ENCODE results near the gene PCBP3.
"Not testable (repeated sequence)": the region's sequence is repeated elsewhere in the genome, so short reads cannot be mapped to it uniquely, and the experiment has no call there.

Gene PCBP3

GRCh38 chr21:45607021-45607908, 36.3 kb upstream of the PCBP3 start:
- H3K4me1 Mint-ChIP-seq, result no peaks in the 10 kb centered on the region
- ATAC-seq (ENCODE audit: low read depth) (no peak), DNase-seq (ENCODE audit: low spot score in 2 of 2) (no peak)
- H3K36me3 Mint-ChIP-seq, result peaks cover 6% of the 10 kb centered on the region
- H3K9me3 Mint-ChIP-seq, result peaks cover 11% of the 10 kb centered on the region
- H3K27me3 Mint-ChIP-seq, result peaks cover 4% of the 10 kb centered on the region
- no peak overlapping the region for H3K4me3 Mint-ChIP-seq
- no peak overlapping the region for H3K27ac Mint-ChIP-seq

GRCh38 chr21:45607909-45608295, 35.6 kb upstream of the PCBP3 start:
- H3K4me1 Mint-ChIP-seq, result no peaks in the 10 kb centered on the region
- peaks cover 4% of the 10 kb centered on the region for H3K27me3 Mint-ChIP-seq
- peaks cover 6% of the 10 kb centered on the region for H3K36me3 Mint-ChIP-seq
- ATAC-seq (ENCODE audit: low read depth) (no peak), DNase-seq (ENCODE audit: low spot score in 2 of 2) (no peak)
- no peak overlapping the region for H3K27ac Mint-ChIP-seq
- peaks cover 9% of the 10 kb centered on the region for H3K9me3 Mint-ChIP-seq
- no peak overlapping the region for H3K4me3 Mint-ChIP-seq

GRCh38 chr21:45608747-45609470, 34.6 kb upstream of the PCBP3 start:
- not testable (repeated sequence) for H3K27ac Mint-ChIP-seq; H3K9me3 Mint-ChIP-seq; H3K4me1 Mint-ChIP-seq; H3K27me3 Mint-ChIP-seq; DNase-seq (ENCODE audit: low spot score in 2 of 2); H3K36me3 Mint-ChIP-seq; H3K4me3 Mint-ChIP-seq
- peak; percentile 27 for ATAC-seq (ENCODE audit: low read depth)

- H3K36me3 Mint-ChIP-seq; ATAC-seq (ENCODE audit: low read depth); H3K4me3 Mint-ChIP-seq; DNase-seq (ENCODE audit: low spot score in 2 of 2); H3K27me3 Mint-ChIP-seq; H3K4me1 Mint-ChIP-seq; H3K9me3 Mint-ChIP-seq: not testable (repeated sequence)
- H3K27ac Mint-ChIP-seq, result peak overlapping the region; percentile 26
Observed at GRCh38 chr21:45609616-45610015, 33.9 kb upstream of the PCBP3 start.

GRCh38 chr21:45611296-45611695, 32.2 kb upstream of the PCBP3 start:
- Mint-ChIP-seq H3K9me3 (no peaks in the 10 kb centered on the region), H3K4me3 (no peak overlapping the region), H3K36me3 (peaks cover 2% of the 10 kb centered on the region), H3K27ac (no peak overlapping the region), H3K4me1 (peaks cover 12% of the 10 kb centered on the region), H3K27me3 (peaks cover 4% of the 10 kb centered on the region)
- DNase-seq (ENCODE audit: low spot score in 2 of 2) (no peak), ATAC-seq (ENCODE audit: low read depth) (no peak)

GRCh38 chr21:45611939-45612664, 31.4 kb upstream of the PCBP3 start:
- no peak overlapping the region for H3K4me3 Mint-ChIP-seq
- H3K27ac Mint-ChIP-seq, result peak overlapping the region; percentile 49

GRCh38 chr21:45612665-45613019, 30.9 kb upstream of the PCBP3 start:
- H3K27me3 Mint-ChIP-seq; H3K36me3 Mint-ChIP-seq; H3K9me3 Mint-ChIP-seq; DNase-seq (ENCODE audit: low spot score in 2 of 2); H3K4me3 Mint-ChIP-seq; ATAC-seq (ENCODE audit: low read depth): not testable (repeated sequence)
- Mint-ChIP-seq H3K4me1 (peaks cover 17% of the 10 kb centered on the region), H3K27ac (peak overlapping the region; percentile 49)

More at GRCh38 chr21:45611939-45612664, 31.4 kb upstream of the PCBP3 start:
- Mint-ChIP-seq H3K4me1 (peaks cover 16% of the 10 kb centered on the region), H3K9me3 (no peaks in the 10 kb centered on the region), H3K36me3 (peaks cover 2% of the 10 kb centered on the region), H3K27me3 (peaks cover 4% of the 10 kb centered on the region)
- ATAC-seq (ENCODE audit: low read depth) (no peak), DNase-seq (ENCODE audit: low spot score in 2 of 2) (no peak)

- no peak for ATAC-seq (ENCODE audit: low read depth)
- DNase-seq (ENCODE audit: low spot score in 2 of 2), result no peak
- peaks cover 1% of the 10 kb centered on the region for H3K27me3 Mint-ChIP-seq
- H3K27ac Mint-ChIP-seq, result peak overlapping the region; percentile 73
- no peak overlapping the region for H3K4me3 Mint-ChIP-seq
- no peaks in the 10 kb centered on the region for H3K9me3 Mint-ChIP-seq
- peaks cover 2% of the 10 kb centered on the region for H3K36me3 Mint-ChIP-seq
- peaks cover 17% of the 10 kb centered on the region for H3K4me1 Mint-ChIP-seq
Observed at GRCh38 chr21:45613396-45613795, 30.1 kb upstream of the PCBP3 start.

- H3K36me3 Mint-ChIP-seq, result peaks cover 2% of the 10 kb centered on the region
- H3K4me1 Mint-ChIP-seq, result peaks cover 17% of the 10 kb centered on the region
- H3K4me3 Mint-ChIP-seq, result no peak overlapping the region
- H3K27ac Mint-ChIP-seq, result peak overlapping the region; percentile 73
- ATAC-seq (ENCODE audit: low read depth) (no peak), DNase-seq (ENCODE audit: low spot score in 2 of 2) (no peak)
- H3K9me3 Mint-ChIP-seq, result no peaks in the 10 kb centered on the region
- no peaks in the 10 kb centered on the region for H3K27me3 Mint-ChIP-seq
Observed at GRCh38 chr21:45613881-45614280, 29.6 kb upstream of the PCBP3 start.

GRCh38 chr21:45615145-45615711, 28.3 kb upstream of the PCBP3 start:
- peaks cover 2% of the 10 kb centered on the region for H3K36me3 Mint-ChIP-seq
- ATAC-seq (ENCODE audit: low read depth), result peak; percentile 90
- H3K9me3 Mint-ChIP-seq, result no peaks in the 10 kb centered on the region
- H3K27me3 Mint-ChIP-seq, result no peaks in the 10 kb centered on the region
- peak overlapping the region; percentile 89 for H3K27ac Mint-ChIP-seq
- peak overlapping the region; percentile 74 for H3K4me3 Mint-ChIP-seq
- peaks cover 17% of the 10 kb centered on the region for H3K4me1 Mint-ChIP-seq
- DNase-seq (ENCODE audit: low spot score in 2 of 2), result peak; percentile 67 to 83

GRCh38 chr21:45617021-45617921, 26.3 kb upstream of the PCBP3 start:
- ATAC-seq (ENCODE audit: low read depth) (no peak), DNase-seq (ENCODE audit: low spot score in 2 of 2) (no peak)
- no peak overlapping the region for H3K4me3 Mint-ChIP-seq
- H3K27ac Mint-ChIP-seq, result peak overlapping the region; percentile 79
- no peaks in the 10 kb centered on the region for H3K36me3 Mint-ChIP-seq
- H3K4me1 Mint-ChIP-seq, result peaks cover 17% of the 10 kb centered on the region
- no peaks in the 10 kb centered on the region for H3K9me3 Mint-ChIP-seq
- peaks cover 3% of the 10 kb centered on the region for H3K27me3 Mint-ChIP-seq

- H3K4me1 Mint-ChIP-seq, result peaks cover 17% of the 10 kb centered on the region
- H3K27ac Mint-ChIP-seq, result peak overlapping the region; percentile 79
- peaks cover 6% of the 10 kb centered on the region for H3K27me3 Mint-ChIP-seq
- H3K36me3 Mint-ChIP-seq, result no peaks in the 10 kb centered on the region
- DNase-seq (ENCODE audit: low spot score in 2 of 2) (no peak), ATAC-seq (ENCODE audit: low read depth) (no peak)
- H3K9me3 Mint-ChIP-seq, result no peaks in the 10 kb centered on the region
- H3K4me3 Mint-ChIP-seq, result no peak overlapping the region
Observed at GRCh38 chr21:45618287-45618686, 25.2 kb upstream of the PCBP3 start.

GRCh38 chr21:45618846-45619485, 24.6 kb upstream of the PCBP3 start:
- H3K27ac Mint-ChIP-seq, result no peak overlapping the region
- ATAC-seq (ENCODE audit: low read depth), result no peak
- no peaks in the 10 kb centered on the region for H3K9me3 Mint-ChIP-seq
- DNase-seq (ENCODE audit: low spot score in 2 of 2), result no peak
- H3K4me3 Mint-ChIP-seq, result no peak overlapping the region
- H3K27me3 Mint-ChIP-seq, result peaks cover 6% of the 10 kb centered on the region
- no peaks in the 10 kb centered on the region for H3K36me3 Mint-ChIP-seq
- peaks cover 13% of the 10 kb centered on the region for H3K4me1 Mint-ChIP-seq

Measured in memory B cell (primary cell).